Esophagus muscularis mucosa (tissue), 3 donors: ENCODE results near the gene ARMC9.

Experiments
- CTCF ChIP-seq, 3 experiments: fragments of 200-600 bp in 2 of 3; fragments of 450-650 bp in 1 of 3; sonication (generic) in 2 of 3; IDR thresholded peaks; one replicate each; pipeline ENCODE4 v1.5.1; 2017 to 2019; ENCODE audit warnings: antibody characterized with exemption in 3 of 3, mild to moderate bottlenecking in 2 of 3, moderate library complexity in 1 of 3
- POLR2A ChIP-seq: fragments of 450-650 bp; IDR thresholded peaks from one replicate; pipeline ENCODE4 v1.6.1; 2017; ENCODE audit warnings: antibody characterized with exemption, moderate library complexity, mild to moderate bottlenecking, low read depth

DNA sequence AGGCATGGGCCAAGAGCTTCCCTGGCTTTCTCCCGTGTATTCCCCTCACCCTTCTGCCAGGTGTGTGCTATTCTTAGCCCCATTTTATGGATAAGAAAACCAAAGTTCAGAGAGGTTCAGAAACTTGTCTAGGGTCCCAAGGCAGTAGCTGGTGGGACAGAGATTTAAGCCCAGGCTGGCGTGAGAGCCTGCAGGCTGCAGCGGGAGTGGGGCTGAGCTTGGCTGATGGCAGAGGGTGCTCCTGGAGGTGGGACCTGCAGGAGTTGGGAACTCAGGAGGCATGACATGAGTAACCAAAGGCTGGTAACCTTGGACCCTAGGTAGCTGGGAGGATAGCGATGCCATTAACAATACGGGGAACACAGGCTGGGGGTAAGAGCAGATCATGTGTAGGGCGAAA lies 109.8 kb downstream of the ARMC9 start:
- TF ChIP-seq CTCF (IDR thresholded peaks at IDR 0.05): no peak
- no peak for TF ChIP-seq POLR2A
